Measurements from ENCODE around the gene TSSK6.

Gene TSSK6

GRCh38 chr19:19535311-19536191 lies 20.2 kb upstream of the TSSK6 start:
- Histone ChIP-seq H3K9me2 (ENCODE audit: low read depth, low read length) (no peaks in the 10 kb centered on the region), H3K4me2 (ENCODE audit: low read length) (no peak overlapping the region), H3K9ac (ENCODE audit: low read length) (no peak overlapping the region), H3K36me3 (ENCODE audit: insufficient read depth, low read length) (no peaks in the 10 kb centered on the region; the same call in none of the 2 replicates), H2AFZ (ENCODE audit: low read length) (no peak overlapping the region), H3K9me3 (ENCODE audit: low read length) (no peaks in the 10 kb centered on the region), H4K20me1 (ENCODE audit: insufficient read depth, low read length) (no peaks in the 10 kb centered on the region), H3K27ac (ENCODE audit: low read depth, low read length, poor library complexity, severe bottlenecking) (no peak overlapping the region), H3K4me1 (ENCODE audit: insufficient read depth, low read length, severe bottlenecking) (peaks cover 16% of the 10 kb centered on the region), H3K4me3 (ENCODE audit: low read depth, low read length, poor library complexity, severe bottlenecking) (no peak overlapping the region), H3K27me3 (ENCODE audit: insufficient read depth, low read length) (no peaks in the 10 kb centered on the region), H3F3A (ENCODE audit: insufficient read depth, low read length) (no peaks in the 10 kb centered on the region), H3K79me2 (ENCODE audit: insufficient read depth, low read length) (no peaks in the 10 kb centered on the region)
- TF ChIP-seq EZH2 (IDR thresholded peaks at IDR 0.05; ENCODE audit: borderline replicate concordance, low read length) (no peak), CTCF (IDR thresholded peaks at IDR 0.05; ENCODE audit: low read length) (no peak)

GRCh38 chr19:19534556-19535265 lies 19.4 kb upstream of the TSSK6 start:
- H3K9ac ChIP-seq (ENCODE audit: low read length): no peak overlapping the region
- peaks cover 1% of the 10 kb centered on the region for H3K36me3 ChIP-seq (ENCODE audit: insufficient read depth, low read length)
- H3K9me3 ChIP-seq (ENCODE audit: low read length): no peaks in the 10 kb centered on the region
- no peaks in the 10 kb centered on the region for H3K27me3 ChIP-seq (ENCODE audit: insufficient read depth, low read length)
- H3K4me3 ChIP-seq (ENCODE audit: low read depth, low read length, poor library complexity, severe bottlenecking): no peak overlapping the region
- H3K9me2 ChIP-seq (ENCODE audit: low read depth, low read length): no peaks in the 10 kb centered on the region
- no peaks in the 10 kb centered on the region for H3K79me2 ChIP-seq (ENCODE audit: insufficient read depth, low read length)
- H3K4me1 ChIP-seq (ENCODE audit: insufficient read depth, low read length, severe bottlenecking): peaks cover 16% of the 10 kb centered on the region
- no peaks in the 10 kb centered on the region; the same call in 1 of the 2 replicates for H3F3A ChIP-seq (ENCODE audit: insufficient read depth, low read length)
- H4K20me1 ChIP-seq (ENCODE audit: insufficient read depth, low read length): no peaks in the 10 kb centered on the region
- no peak overlapping the region for H3K27ac ChIP-seq (ENCODE audit: low read depth, low read length, poor library complexity, severe bottlenecking)
- TF ChIP-seq CTCF (IDR thresholded peaks at IDR 0.05; ENCODE audit: low read length): no peak
- H2AFZ ChIP-seq (ENCODE audit: low read length): no peak overlapping the region
- H3K4me2 ChIP-seq (ENCODE audit: low read length): no peak overlapping the region

- Histone ChIP-seq H3K4me3 (ENCODE audit: low read depth, low read length, poor library complexity, severe bottlenecking) (no peak overlapping the region), H3K4me1 (ENCODE audit: insufficient read depth, low read length, severe bottlenecking) (peaks cover 16% of the 10 kb centered on the region), H3K27ac (ENCODE audit: low read depth, low read length, poor library complexity, severe bottlenecking) (no peak overlapping the region), H3K9me3 (ENCODE audit: low read length) (no peaks in the 10 kb centered on the region), H3K27me3 (ENCODE audit: insufficient read depth, low read length) (no peaks in the 10 kb centered on the region), H3K4me2 (ENCODE audit: low read length) (no peak overlapping the region), H3F3A (ENCODE audit: insufficient read depth, low read length) (no peaks in the 10 kb centered on the region; the same call in 1 of the 2 replicates), H4K20me1 (ENCODE audit: insufficient read depth, low read length) (no peaks in the 10 kb centered on the region), H3K9me2 (ENCODE audit: low read depth, low read length) (no peaks in the 10 kb centered on the region), H3K79me2 (ENCODE audit: insufficient read depth, low read length) (no peaks in the 10 kb centered on the region), H3K36me3 (ENCODE audit: insufficient read depth, low read length) (peaks cover 10% of the 10 kb centered on the region), H2AFZ (ENCODE audit: low read length) (no peak overlapping the region), H3K9ac (ENCODE audit: low read length) (no peak overlapping the region)
- TF ChIP-seq EZH2 (IDR thresholded peaks at IDR 0.05; ENCODE audit: borderline replicate concordance, low read length) (no peak), CTCF (IDR thresholded peaks at IDR 0.05; ENCODE audit: low read length) (no peak)
These were observed 18.5 kb upstream of the TSSK6 start for GRCh38 chr19:19533841-19534240.

Data from OCI-LY1 (cell line).